ENCODE results near the gene MICA.

The MICA gene

DNA sequence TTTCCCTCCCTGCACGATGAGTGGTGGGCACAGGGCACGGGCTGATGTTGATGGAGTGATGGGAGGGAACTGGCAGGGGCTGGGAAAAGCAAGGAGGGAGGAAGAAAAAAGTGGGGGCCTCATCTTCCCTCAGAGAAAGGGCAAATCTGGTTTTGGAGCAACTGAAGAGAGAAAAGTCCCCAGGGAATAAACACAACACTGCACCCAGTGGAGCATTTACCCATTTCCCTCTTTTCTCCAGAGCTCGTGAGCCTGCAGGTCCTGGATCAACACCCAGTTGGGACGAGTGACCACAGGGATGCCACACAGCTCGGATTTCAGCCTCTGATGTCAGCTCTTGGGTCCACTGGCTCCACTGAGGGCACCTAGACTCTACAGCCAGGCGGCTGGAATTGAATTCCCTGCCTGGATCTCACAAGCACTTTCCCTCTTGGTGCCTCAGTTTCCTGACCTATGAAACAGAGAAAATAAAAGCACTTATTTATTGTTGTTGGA, 11.4 kb downstream of the MICA start:
- DNase-seq (ENCODE audit: extremely low read depth, low read depth), result no peak
- H3K4me3 ChIP-seq (replicated peaks; ENCODE audit: low read depth, low read length), result no peak overlapping the region
- no peak for TF ChIP-seq CTCF (IDR thresholded peaks at IDR 0.05; ENCODE audit: low read depth, low read length, missing control alignments)

DNA sequence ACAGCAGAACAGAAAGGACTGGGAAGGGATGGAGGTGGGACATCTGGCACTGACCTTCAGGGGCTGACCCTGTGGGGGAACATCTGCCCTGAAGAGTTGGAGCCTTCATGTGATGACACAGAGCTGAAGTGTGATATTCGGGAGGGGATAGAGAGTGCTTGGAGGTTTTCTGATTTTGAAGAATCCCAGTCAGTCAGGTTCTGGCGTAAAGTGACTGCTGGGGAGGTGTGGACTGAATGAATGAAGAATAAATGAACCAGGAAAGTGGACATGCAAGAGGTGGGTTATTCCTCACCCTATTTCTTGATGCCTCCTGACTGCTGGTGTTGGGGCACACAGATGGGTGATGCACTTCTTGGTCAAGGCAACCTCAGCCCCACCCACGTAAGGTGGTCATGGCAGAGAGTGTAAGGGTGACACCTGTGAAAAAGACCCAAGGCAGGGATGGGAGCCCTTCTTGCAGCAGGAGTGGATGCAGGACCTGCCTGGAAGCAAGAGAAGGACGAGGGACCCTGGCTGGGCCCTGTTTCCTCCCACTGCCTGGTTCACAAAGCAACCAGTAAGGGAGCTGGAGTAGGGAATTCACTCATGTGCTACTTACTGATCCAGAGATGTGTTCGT, 13.1 kb downstream of the MICA start:
- no peak for TF ChIP-seq CTCF (IDR thresholded peaks at IDR 0.05; ENCODE audit: low read depth, low read length, missing control alignments)
- no peak overlapping the region for H3K4me3 ChIP-seq (replicated peaks; ENCODE audit: low read depth, low read length)
- DNase-seq (ENCODE audit: extremely low read depth, low read depth), result no peak

DNA sequence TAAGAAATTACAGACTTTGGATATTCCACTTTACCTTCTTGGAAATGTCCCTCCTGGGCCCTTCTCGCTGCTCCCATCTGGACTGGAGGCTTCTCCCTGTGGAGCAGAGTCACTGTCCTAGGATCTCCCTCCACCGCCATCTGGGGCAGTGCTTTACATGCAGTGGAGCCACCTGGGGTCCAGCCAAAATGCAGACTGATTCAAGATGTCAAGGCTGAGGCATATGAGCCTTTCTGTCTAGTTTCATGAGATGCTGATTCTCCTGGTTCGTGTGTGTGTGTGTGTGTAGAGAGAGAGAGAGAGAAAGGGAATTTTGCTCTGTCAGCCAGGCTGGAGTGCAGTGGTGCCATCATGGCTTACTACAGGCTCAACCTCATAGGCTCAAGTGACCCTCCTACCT, 14.9 kb downstream of the MICA start:
- DNase-seq (ENCODE audit: extremely low read depth, low read depth), result no peak
- no peak overlapping the region for H3K4me3 ChIP-seq (replicated peaks; ENCODE audit: low read depth, low read length)
- TF ChIP-seq CTCF (IDR thresholded peaks at IDR 0.05; ENCODE audit: low read depth, low read length, missing control alignments), result no peak

DNA sequence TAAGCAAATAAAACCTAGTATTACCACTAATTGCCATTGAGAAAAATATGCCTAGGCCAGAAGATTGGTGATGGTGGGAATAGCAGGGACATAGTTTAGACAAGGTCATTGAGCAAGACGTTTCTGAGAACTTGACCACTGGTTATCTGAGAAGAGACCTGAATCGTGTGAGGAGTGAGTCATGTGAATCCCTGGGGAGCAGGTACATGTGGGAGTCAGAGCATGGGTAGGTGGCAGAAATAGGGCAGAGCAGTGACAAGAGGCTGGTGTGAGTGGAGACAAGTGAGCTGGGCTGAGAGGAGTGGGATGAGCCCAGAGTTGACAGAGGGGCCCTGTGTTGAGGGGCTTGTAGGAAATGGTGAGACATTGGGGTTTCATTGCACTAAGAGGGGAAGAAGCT, 16.4 kb downstream of the MICA start:
- DNase-seq (ENCODE audit: extremely low read depth, low read depth), result no peak
- no peak for TF ChIP-seq CTCF (IDR thresholded peaks at IDR 0.05; ENCODE audit: low read depth, low read length, missing control alignments)
- H3K4me3 ChIP-seq (replicated peaks; ENCODE audit: low read depth, low read length), result no peak overlapping the region

GRCh38 chr6:31420546-31420945, 17.2 kb downstream of the MICA start:
- no peak overlapping the region for H3K4me3 ChIP-seq (replicated peaks; ENCODE audit: low read depth, low read length)
- TF ChIP-seq CTCF (IDR thresholded peaks at IDR 0.05; ENCODE audit: low read depth, low read length, missing control alignments), result no peak
- no peak for DNase-seq (ENCODE audit: extremely low read depth, low read depth)

GRCh38 chr6:31422587-31422986, 19.2 kb downstream of the MICA start:
- no peak for DNase-seq (ENCODE audit: extremely low read depth, low read depth)
- no peak overlapping the region for H3K4me3 ChIP-seq (replicated peaks; ENCODE audit: low read depth, low read length)
- no peak for TF ChIP-seq CTCF (IDR thresholded peaks at IDR 0.05; ENCODE audit: low read depth, low read length, missing control alignments)

GRCh38 chr6:31423550-31423949, 20.2 kb downstream of the MICA start:
- DNase-seq (ENCODE audit: extremely low read depth, low read depth), result no peak
- H3K4me3 ChIP-seq (replicated peaks; ENCODE audit: low read depth, low read length), result no peak overlapping the region
- no peak for TF ChIP-seq CTCF (IDR thresholded peaks at IDR 0.05; ENCODE audit: low read depth, low read length, missing control alignments)

All from HFF-Myc (cell line).